Esophagus (tissue), 2 donors: ENCODE data around the gene ZCCHC24. TPM values are rescaled to one million over a fixed set of nuclear protein-coding genes. Genes with fewer than 3 reads are reported as not detected.

ENCODE experiments used
- H3K27ac ChIP-seq, 2 donors: one replicate each; pipeline ENCODE4 v1.5.1; 2013; ENCODE audit warnings: low read depth in 2 of 2, mild to moderate bottlenecking in 2 of 2, inconsistent platforms in 1 of 2, low read length in 1 of 2, moderate library complexity in 1 of 2
- H3K27me3 ChIP-seq, 2 donors: one replicate each; pipeline ENCODE4 v1.6.1; 2013; ENCODE audit warnings: low read length in 2 of 2, control low read depth in 1 of 2, mild to moderate bottlenecking in 1 of 2; ENCODE audit not compliant: insufficient read depth in 2 of 2, control insufficient read depth in 1 of 2
- H3K36me3 ChIP-seq, 2 donors: one replicate each; pipeline ENCODE4 v1.6.1; 2013; ENCODE audit warnings: low read length in 1 of 2; ENCODE audit not compliant: control insufficient read depth in 2 of 2, insufficient read depth in 2 of 2
- H3K4me1 ChIP-seq, 2 donors: one replicate each; pipeline ENCODE4 v1.6.1; 2013; ENCODE audit warnings: low read length in 1 of 2; ENCODE audit not compliant: control insufficient read depth in 2 of 2, insufficient read depth in 2 of 2
- H3K4me3 ChIP-seq, 2 donors: one replicate each; pipeline ENCODE4 v1.5.1; 2013; ENCODE audit warnings: low read length in 2 of 2, mild to moderate bottlenecking in 2 of 2, low read depth in 1 of 2, moderate library complexity in 1 of 2
- H3K9me3 ChIP-seq, 2 donors: one replicate each; pipeline ENCODE4 v1.6.1; 2013; ENCODE audit warnings: mild to moderate bottlenecking in 2 of 2, low read depth in 1 of 2, low read length in 1 of 2, moderate library complexity in 1 of 2; ENCODE audit not compliant: control insufficient read depth in 2 of 2, insufficient read depth in 1 of 2
- WGBS, 2 donors: extraction: QIAGEN DNeasy Blood & Tissue Kit; methylation state at CpG; one replicate each; pipeline ENCODE4 v1.1.7; 2013; 5-methylcytosine and 5-hydroxymethylcytosine counted together
- polyA plus RNA-seq, 2 donors: library from polyadenylated mRNA; stranded (reverse); fragments of 200-250 nt; gene quantifications; one replicate each; pipeline ENCODE4 v1.2.3, GENCODE V29; 2013
- donor health status: healthy with polysubstance abuse.
- donor health status: Bipolar disorder and iron deficiency.

Gene ZCCHC24
- polyA plus RNA-seq, 2 donors, result 3.3 to 6.5 TPM

DNA sequence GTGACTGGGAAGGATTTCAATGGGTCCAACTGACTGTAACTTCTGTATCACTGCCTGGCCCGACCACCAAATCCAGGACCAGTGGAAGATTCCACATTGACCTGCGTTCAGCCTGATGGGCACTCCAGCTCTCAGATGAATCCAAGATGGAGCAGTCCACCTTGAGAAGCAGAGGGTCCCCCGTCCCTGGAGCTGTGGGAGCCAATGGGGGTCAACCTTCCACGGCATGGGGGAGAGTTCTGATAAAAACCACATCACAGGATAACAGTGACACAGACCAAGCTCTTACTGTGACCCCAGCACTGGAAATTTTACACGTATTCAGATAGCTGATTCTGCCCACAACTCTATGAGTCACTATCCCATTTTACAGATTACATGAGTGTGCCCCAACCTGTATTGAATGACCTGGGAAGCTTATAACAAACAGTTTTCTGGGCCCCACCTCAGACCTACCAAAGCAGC is 11.2 kb downstream of the ZCCHC24 start:
- H3K27ac ChIP-seq, result peak overlapping the region; percentile 40 to 63
- WGBS, 2 donors, result 77 to 79% methylated on average over 5 of the region's 5 CpGs
- no peaks in the 10 kb centered on the region for H3K9me3 ChIP-seq
- peaks cover 3 to 4% of the 10 kb centered on the region in 2 donors for H3K36me3 ChIP-seq
- no peaks in the 10 kb centered on the region for H3K27me3 ChIP-seq
- no peak overlapping the region for H3K4me3 ChIP-seq
- peaks cover 5 to 9% of the 10 kb centered on the region in 2 donors for H3K4me1 ChIP-seq

DNA sequence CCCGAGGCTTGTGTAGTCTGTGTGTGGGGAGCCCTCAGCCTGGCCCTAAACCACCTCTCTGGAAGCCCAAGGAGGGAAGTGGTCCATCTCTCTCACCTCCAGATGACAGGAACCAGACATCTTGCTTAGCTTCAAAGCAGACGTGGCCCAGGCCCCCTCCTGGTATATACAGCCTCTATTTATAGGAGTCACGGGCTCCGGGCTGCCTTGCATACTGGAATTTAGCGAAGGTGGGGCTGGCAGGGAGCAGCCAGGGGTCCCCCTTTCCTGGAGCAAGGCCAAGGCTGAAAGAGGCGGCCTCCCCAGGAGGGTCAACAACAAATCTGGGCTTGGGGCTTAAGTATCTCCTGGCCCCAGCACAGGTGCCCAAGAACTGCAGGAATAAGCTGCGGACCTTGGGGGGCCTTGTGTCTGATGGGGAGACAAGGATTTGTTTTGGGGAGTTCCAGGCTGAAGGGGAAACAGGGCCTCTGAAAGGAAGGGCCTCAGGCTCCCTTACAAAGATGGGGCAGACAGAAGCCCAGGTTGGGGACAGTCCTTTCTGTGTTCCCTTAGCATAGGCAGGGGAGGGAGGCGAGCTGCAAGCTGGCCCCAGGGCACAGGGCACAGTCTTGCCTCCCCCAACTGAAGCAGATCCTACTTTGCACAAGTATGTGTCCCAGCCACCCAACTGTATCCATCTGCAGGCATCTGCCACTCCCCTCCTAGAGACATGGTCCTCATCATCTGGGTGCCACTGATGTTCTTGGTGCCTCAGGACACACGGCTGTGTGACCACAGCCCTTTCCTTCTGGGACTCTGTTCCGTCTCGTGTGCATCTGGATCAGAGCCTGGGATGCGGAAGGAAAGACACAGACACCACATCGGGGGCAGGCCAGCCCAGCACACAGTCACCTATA is 11.9 kb downstream of the ZCCHC24 start:
- WGBS, 2 donors, result 78 to 80% methylated on average over 13 of the region's 13 CpGs
- H3K27me3 ChIP-seq, result no peaks in the 10 kb centered on the region
- H3K9me3 ChIP-seq, result no peaks in the 10 kb centered on the region
- H3K4me3 ChIP-seq, result no peak overlapping the region
- H3K36me3 ChIP-seq, result peaks cover 3 to 4% of the 10 kb centered on the region in 2 donors
- H3K4me1 ChIP-seq, result peaks cover under 1 to 9% of the 10 kb centered on the region in 2 donors
- H3K27ac ChIP-seq, result peak overlapping the region in 1 of 2 donors; percentile 63

DNA sequence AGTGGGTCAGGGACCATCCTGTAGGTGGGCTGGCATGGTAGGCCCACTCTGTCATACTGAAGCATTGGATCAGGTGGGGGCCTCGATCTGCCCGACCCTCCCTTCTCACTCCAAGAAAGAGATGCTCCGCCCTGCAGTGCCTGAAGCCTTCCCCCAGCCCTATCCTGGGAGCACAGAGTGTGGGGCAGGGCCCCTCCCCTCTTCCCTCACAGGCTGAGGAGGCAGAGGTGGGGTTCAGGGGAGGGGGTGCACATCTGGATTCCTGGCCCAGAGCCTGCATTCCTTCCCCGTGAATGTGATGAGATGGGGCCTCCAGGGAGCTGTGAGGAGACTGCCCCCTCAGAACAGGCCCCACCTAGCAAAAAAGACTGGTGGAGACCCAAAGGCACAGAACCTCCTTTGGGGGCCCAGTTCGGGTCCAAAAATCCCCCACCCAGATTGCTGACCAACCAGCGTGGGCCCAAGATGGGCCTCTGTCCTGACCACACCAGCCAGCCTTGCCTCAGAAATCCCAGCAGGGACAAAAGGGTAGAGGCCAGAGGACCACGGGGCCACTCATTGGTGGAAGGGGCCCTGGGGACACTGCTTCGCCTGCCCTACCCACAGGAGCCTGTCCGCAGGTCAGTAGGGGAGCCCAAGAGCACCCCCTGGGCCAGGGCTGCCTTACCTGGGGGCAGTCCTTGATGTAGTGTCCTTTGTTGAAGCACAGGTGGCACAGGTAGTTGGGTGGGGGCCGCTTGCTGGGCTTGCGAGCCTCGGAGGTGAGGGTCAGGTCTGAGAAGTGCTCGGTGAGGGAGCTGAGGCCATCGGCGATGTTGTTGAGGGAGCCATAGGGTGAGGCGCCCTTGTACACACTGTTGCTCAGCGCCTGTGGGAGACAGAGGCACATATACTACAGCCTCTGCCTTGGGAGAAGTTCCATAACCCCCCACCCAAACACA is 13.3 kb downstream of the ZCCHC24 start:
- no peak overlapping the region for H3K4me3 ChIP-seq
- H3K27ac ChIP-seq, result peak overlapping the region in 1 of 2 donors; percentile 25
- 81 to 85% methylated on average over 17 of the region's 17 CpGs for WGBS, 2 donors
- H3K36me3 ChIP-seq, result peaks cover 3 to 4% of the 10 kb centered on the region in 2 donors
- H3K9me3 ChIP-seq, result no peaks in the 10 kb centered on the region
- no peaks in the 10 kb centered on the region for H3K27me3 ChIP-seq
- peaks cover 0 to 9% of the 10 kb centered on the region in 2 donors for H3K4me1 ChIP-seq

DNA sequence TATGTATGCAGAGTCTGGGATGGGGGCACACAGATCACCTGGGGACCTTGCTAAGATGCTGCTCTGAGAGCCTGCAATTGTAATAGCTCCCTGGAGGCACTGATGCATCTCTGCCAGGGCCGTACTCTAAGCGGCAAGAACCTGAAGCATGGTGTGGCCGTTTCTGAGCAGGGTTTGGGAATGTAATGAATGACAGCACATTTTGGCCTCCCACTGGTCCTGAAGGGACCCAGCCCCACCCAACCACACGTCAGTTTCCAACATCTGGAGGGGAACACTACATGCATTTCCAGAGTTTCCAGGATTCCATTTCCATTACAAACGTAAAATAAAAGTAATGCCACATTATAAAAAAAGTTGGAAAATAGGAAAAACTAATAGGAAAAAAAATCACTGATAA is 14.0 kb downstream of the ZCCHC24 start:
- 67 to 74% methylated on average over 5 of the region's 5 CpGs for WGBS, 2 donors
- H3K27me3 ChIP-seq, result no peaks in the 10 kb centered on the region
- H3K27ac ChIP-seq, result no peak overlapping the region
- no peaks in the 10 kb centered on the region for H3K9me3 ChIP-seq
- peaks cover 0 to 7% of the 10 kb centered on the region in 2 donors for H3K4me1 ChIP-seq
- peaks cover 3 to 4% of the 10 kb centered on the region in 2 donors for H3K36me3 ChIP-seq
- H3K4me3 ChIP-seq, result no peak overlapping the region

DNA sequence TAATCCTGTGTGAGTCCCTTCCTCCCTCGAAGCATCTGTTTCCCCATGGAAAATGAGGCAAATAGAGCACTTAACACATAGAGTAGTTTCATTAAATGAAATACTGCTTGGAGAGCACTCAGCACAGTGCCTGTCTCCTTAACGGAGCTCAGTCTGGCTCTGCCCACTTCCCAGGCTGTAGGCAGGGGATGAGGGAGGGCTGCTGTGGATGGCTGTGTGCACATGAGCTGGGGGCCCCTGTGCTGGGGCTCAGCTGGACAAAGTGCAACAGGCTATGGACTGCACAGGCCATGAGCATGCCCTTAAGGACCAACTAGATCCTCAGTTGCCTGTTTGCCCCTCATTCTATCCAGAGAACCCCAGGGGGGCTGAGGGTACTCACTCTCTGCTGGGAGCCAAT is 14.5 kb downstream of the ZCCHC24 start:
- peaks cover 3 to 4% of the 10 kb centered on the region in 2 donors for H3K36me3 ChIP-seq
- peaks cover 0 to 6% of the 10 kb centered on the region in 2 donors for H3K4me1 ChIP-seq
- 51 to 62% methylated on average over 2 of the region's 2 CpGs for whole genome bisulfite sequencing, 2 donors

DNA sequence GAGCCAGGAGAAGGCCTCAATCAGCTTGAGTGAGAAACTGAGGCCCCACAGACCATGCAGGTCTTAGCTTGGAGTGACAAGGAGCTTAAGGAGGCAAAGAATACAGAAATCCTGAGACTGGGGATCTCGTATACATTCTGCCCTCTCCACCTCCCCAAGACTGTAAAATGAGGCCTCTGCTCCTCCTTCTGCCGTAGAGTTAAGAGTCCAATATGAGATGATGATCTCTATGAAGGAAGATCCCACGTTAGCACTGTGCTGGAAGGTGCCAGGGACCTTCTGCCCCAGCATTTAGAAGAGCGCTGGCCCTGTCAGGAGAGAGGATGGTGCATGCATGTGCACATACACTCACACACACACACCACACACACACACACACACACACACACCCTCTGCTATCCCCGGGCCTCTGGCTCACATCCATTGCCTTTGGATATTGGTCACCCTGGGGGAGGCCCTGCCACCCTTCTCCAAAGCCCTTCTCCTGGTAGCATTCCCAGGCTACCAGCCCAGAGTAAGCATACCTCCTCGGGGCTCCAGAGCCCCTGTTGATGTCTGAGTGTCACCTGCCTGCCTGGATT is 15.0 kb downstream of the ZCCHC24 start:
- H3K9me3 ChIP-seq, result no peaks in the 10 kb centered on the region
- 67 to 68% methylated on average over 6 of the region's 6 CpGs for WGBS, 2 donors
- H3K4me3 ChIP-seq, result no peak overlapping the region
- H3K36me3 ChIP-seq, result peaks cover 3 to 4% of the 10 kb centered on the region in 2 donors
- peaks cover 0 to 6% of the 10 kb centered on the region in 2 donors for H3K4me1 ChIP-seq
- no peak overlapping the region for H3K27ac ChIP-seq
- H3K27me3 ChIP-seq, result no peaks in the 10 kb centered on the region

More for the DNA sequence above, 14.5 kb downstream of the ZCCHC24 start:
- no peak overlapping the region for H3K4me3 ChIP-seq
- H3K27ac ChIP-seq, result no peak overlapping the region
- H3K27me3 ChIP-seq, result no peaks in the 10 kb centered on the region
- no peaks in the 10 kb centered on the region for H3K9me3 ChIP-seq

DNA sequence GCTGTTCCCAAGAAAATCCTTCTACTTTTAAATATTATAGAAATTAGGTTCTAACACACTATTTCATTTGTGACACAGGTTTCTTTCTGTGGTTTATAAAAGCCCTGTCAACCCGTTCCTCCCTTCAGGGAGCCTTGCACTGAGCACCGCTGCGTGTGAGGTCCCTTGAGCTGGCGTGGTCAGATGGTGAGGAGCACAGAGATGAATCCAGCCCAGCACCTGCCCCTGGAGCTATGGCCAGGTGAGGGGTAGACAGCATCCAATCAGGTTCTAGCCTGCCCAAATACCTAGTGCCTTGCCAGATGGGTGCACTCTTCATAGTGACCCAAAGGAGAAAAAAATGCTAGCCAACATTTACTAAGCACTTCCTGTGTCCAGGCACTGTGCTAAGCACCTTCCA is 15.7 kb downstream of the ZCCHC24 start:
- no peak overlapping the region for H3K27ac ChIP-seq
- H3K4me3 ChIP-seq, result no peak overlapping the region
- H3K36me3 ChIP-seq, result peaks cover 3 to 4% of the 10 kb centered on the region in 2 donors
- H3K4me1 ChIP-seq, result peaks cover 4 to 6% of the 10 kb centered on the region in 2 donors
- H3K9me3 ChIP-seq, result no peaks in the 10 kb centered on the region
- WGBS, 2 donors, result 87 to 95% methylated on average over 4 of the region's 4 CpGs
- H3K27me3 ChIP-seq, result no peaks in the 10 kb centered on the region

DNA sequence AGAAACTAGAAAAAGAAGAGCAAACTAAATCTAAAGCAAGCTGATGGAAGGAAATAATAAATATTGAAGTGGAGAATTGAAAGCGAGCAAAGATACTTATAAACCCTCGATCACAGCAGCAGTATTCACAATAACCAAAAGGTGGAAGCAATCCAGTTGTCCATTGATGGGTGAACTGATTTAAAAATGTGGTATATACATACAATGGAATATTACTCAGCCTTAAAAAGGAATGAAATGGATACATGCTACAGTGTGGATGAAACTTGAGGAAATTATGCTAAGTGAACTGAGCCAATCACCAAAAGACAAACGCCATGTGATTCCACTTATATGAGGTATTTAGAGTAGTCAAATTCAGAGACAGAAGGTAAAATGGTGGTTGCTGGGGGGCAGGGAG is 17.5 kb downstream of the ZCCHC24 start:
- Histone ChIP-seq H3K4me1 (peaks cover 0 to 5% of the 10 kb centered on the region in 2 donors), H3K27me3 (no peaks in the 10 kb centered on the region), H3K4me3 (no peak overlapping the region), H3K9me3 (no peaks in the 10 kb centered on the region), H3K27ac (no peak overlapping the region), H3K36me3 (peaks cover 2 to 3% of the 10 kb centered on the region in 2 donors)
- WGBS, 2 donors, result 93 to 98% methylated on average over 3 of the region's 3 CpGs

DNA sequence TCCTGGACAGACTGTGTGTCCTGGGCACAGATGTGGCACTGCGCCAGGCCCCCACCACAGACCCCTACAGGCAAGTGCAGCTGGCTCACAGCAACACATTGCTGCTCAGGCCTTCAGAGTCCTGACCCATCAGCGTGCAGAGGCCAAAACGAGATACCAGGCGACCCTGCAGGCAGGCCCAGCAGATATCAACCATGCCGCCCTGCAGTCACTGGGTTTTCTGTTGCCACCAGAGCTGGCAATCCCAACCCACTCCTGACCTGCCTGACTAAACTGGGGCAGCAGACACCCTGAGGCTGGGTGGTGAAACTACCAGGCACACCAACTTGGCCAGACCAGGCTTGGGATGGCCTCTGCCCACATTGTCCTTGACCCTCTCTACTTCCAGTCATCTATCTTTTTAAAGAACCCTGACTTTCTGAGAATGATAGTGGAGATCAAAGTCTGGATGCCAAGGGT is 20.3 kb downstream of the ZCCHC24 start:
- H3K4me1 ChIP-seq, result peaks cover 3 to 8% of the 10 kb centered on the region in 2 donors
- 70 to 72% methylated on average over 5 of the region's 5 CpGs for WGBS, 2 donors
- no peaks in the 10 kb centered on the region for H3K27me3 ChIP-seq
- H3K27ac ChIP-seq, result peak overlapping the region in 1 of 2 donors; percentile 34
- no peak overlapping the region for H3K4me3 ChIP-seq
- peaks cover 2 to 3% of the 10 kb centered on the region in 2 donors for H3K36me3 ChIP-seq
- no peaks in the 10 kb centered on the region for H3K9me3 ChIP-seq
